Fibroblast of the conjunctiva (primary cell): Measurements from ENCODE around the gene ZNF616.
A peak's percentile ranks its signal among the peaks of the same experiment; 100 is the strongest.

Experiments used
- DNase-seq: peaks from one replicate; pipeline ENCODE4 v3.0.0-alpha.2; 2010; ENCODE audit warnings: low read depth

The ZNF616 gene

GRCh38 chr19:52139252-52140031 is at the start of gene ZNF616:
TSS of gene ZNF616 (minus strand) at chr19:52139938. CDS start at chr19:52130512, 9,426 bp downstream.
- peak; percentile 86 for DNase-seq

DNA sequence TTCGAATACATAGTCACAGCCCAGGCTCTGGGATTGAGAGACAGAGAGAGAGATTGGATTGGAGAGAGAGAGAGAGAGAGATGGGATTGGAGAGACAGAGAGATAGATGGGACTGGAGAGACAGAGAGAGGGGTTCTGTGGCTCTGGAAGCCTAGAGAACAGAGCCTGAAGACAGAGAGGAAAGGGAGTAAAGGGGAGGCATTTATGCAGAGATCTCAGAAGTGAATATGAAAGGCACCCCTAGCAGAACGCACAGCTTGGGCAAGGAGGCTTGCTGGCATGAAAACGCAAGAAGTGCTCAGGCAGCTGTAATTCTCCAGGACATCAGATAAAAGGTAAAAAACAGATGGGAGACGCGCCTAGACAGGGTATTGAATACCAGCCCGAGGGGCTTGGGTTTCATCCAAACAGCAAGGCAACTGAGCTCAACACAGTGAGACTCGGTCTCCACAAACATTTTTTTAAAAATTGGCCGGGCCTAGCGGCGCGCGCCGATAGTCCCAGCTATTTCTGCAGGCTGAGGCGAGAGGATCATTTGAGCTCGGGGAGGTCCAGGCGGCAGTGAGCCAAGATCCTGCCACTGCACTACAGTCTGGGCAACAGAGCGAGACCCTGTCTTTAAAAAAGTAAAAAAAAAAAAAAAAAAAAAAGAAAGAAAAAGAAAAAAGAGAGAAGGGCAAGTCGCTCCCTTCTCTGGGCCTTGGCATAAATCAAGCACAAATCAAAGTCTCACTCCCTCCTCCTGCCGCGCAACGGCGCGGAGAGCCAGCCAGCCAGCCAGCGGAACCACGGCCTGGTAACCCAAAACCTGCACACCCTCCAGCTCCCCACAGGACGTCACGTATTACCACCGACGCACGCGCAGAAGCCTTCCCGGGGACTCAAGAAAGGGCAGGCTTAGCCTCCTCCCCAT is 49.3 kb upstream of the ZNF616 start:
- DNase-seq: no peak

- no peak for DNase-seq
Measured at GRCh38 chr19:52187407-52187806, 47.7 kb upstream of the ZNF616 start.

- DNase-seq: no peak
Measured at GRCh38 chr19:52176574-52176973, 36.8 kb upstream of the ZNF616 start.

- DNase-seq: no peak
Measured at GRCh38 chr19:52172347-52172746, 32.6 kb upstream of the ZNF616 start.

- DNase-seq: peak; percentile 50
Measured at GRCh38 chr19:52171321-52172169, 31.8 kb upstream of the ZNF616 start, which contains the start of gene ZNF836. TSS of gene ZNF836 (minus strand) at chr19:52171621. CDS start at chr19:52168072, 3,549 bp downstream.

GRCh38 chr19:52170863-52171320 is 31.2 kb upstream of the ZNF616 start:
- no peak for DNase-seq

GRCh38 chr19:52170304-52170703 is 30.6 kb upstream of the ZNF616 start:
- no peak for DNase-seq

DNA sequence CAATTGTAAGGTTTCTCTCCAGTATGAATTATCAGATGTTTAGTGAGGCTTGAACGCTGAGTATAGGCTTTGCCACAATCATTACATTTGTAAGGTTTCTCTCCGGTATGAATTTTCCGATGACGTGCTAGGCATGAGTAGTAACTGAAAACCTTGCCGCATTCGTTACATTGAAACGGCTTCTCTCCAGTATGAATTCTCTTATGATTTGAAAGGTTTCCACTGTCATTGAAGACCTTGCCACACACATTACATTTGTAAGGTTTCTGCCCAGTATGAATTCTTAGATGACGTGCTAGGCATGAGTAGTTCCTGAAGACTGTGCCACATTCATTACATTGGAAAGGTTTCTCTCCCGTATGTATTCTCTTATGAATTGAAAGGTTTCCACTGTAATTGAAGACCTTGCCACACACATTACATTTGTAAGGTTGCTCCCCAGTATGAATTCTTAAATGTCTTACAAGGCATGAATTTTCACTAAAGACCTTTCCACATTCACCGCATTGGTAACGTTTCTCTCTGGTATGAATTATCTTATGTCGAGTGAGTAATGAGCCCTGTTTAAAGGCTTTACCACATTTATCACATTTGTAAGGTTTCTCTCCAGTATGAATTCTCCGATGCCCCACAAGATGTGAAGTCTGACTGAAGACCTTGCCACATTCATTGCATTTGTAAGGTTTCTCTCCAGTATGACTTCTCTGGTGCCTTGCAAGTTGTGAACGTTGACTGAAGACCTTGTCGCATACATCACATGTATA is 16.0 kb upstream of the ZNF616 start:
- no peak for DNase-seq

- no peak for DNase-seq
Measured at GRCh38 chr19:52148256-52148655, 8.5 kb upstream of the ZNF616 start.

DNA sequence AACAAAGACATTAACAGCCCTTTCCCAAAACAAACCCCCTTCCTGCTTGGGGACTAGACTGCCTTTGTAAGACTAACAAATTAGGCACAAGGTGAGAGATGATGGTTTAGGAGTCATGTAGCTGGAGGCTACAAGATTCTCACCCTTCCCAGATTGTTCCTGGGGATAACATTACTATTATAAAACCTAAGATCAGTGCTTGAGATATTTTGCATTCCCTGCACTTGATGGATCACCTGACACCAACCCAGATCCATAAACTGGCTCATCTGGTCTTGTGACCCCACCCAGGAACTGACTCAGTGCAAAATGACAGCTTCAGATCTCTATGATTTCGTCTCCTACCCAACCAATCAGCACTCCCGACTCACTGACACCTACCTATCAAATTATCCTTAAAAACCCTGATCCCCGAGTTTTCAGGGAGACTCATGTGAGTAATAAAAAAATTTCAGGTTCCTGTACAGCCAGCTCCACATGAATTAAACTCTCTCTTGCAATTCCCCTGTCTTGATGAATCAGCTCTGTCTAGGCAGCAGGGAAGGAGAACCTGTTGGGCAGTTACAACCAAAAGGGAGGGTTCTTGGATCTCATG is 2.4 kb upstream of the ZNF616 start:
- DNase-seq: no peak

- no peak for DNase-seq
Measured at GRCh38 chr19:52141203-52141602, 1.5 kb upstream of the ZNF616 start.

DNA sequence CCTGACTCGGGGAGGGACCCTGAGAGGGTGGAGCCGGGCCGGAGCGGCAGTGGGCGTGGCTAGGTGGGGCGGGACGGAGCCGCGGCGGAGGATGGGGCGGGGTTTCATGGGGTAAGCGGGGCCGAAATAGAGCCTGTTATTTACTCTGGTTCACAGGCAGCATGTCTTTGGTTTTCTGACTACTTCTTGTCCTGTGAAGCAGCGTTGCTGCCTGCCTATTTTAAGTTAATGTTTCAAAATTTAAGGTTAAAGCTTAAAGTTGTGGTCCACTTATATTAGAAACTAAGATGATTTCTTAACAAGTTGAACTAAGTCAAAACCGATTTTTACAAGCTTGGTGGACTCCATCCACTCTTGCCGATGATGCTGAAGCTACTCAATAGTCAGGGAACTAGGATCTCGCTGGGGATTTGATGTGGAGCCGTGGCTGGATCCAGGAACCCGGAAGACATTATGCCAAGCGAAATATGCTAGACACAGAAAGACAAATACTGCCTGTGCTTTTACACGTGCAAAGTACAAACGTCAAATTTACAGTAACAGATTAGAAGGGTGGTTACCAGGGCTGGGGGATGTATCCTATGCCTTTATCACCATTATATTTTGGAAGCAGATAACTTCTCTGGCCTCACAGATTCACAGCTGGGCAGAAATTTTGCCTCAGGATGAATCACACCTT is 433 bp upstream of the ZNF616 start:
- no peak for DNase-seq

GRCh38 chr19:52138983-52139251 is 821 bp downstream of the ZNF616 start:
- no peak for DNase-seq

DNA sequence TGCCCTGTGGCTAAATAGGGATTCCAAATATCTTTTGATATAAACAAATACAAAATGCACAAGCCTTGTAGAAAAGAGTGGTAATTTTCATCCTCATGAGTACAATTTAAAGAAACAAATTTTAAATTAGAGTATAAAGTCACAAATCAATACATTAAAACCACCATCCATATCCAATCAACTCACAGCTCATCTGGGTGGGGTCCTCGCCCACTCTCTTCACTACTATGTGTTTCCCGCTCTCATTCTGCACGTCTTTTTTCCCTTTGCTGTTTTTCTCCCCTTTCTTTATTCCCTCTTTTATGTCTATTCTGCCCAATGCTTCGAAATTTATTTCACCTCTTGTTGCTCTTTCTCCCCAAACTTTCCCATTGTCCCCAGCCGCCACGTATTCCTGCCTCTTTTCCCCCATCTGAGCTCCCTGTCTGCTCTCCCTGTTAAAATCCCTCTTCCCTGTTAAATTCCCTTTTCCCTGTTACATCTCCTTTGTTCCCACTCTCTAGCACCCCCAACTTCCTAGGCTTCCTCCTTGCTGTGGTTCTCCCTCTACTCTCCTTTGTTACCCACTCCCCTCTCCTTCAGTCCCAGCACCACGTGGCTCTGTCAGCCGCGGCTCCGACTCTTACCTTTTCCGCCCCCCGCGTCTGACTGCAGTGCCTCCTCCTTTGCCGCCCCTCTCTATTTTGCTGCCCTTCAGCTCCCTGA is 1.3 kb downstream of the ZNF616 start:
- DNase-seq: no peak

GRCh38 chr19:52120286-52120685 is 19.5 kb downstream of the ZNF616 start:
- DNase-seq: no peak

DNA sequence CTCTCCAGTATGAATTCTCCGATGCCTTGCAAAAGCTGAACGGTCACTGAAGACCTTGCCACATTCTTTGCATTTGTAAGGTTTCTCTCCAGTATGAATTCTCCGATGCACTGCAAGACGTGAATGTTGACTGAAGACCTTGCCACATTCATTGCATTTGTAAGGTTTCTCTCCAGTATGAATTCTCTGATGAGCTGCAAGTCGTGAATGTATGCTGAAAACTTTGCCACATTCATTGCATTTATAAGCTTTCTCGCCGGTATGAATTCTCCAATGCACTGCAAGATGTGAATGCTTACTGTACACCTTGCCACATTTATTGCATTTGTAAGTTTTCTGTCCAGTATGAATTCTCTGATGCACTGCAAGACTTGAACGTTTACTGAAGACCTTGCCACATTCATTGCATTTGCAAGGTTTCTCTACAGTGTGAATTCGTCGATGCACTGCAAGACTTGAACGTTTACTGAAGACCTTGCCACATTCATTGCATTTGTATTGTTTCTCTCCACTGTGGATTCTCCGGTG is 24.1 kb downstream of the ZNF616 start:
- no peak for DNase-seq

- DNase-seq: no peak
Measured at GRCh38 chr19:52114691-52115090, 25.0 kb downstream of the ZNF616 start.

- DNase-seq: no peak
Measured at GRCh38 chr19:52112624-52113023, 27.1 kb downstream of the ZNF616 start.

- no peak for DNase-seq
Measured at GRCh38 chr19:52110780-52111179, 29.0 kb downstream of the ZNF616 start.
